Mammary epithelial cell (primary cell): ENCODE measurements around the gene HSPA1L.

Experiments
- EZH2 ChIP-seq: IDR thresholded peaks from 2 replicates; pipeline ENCODE4 v1.6.1; 2012; ENCODE audit warnings: low read length, inconsistent platforms, borderline replicate concordance
- TF ChIP-seq, protein P1 (sequence below), 2 donors: IDR thresholded peaks in 1 of 2; conservative IDR thresholded peaks in 1 of 2; 2 replicates each; pipeline ENCODE4 v1.5.1; 2011 to 2012; ENCODE audit warnings: inconsistent platforms in 2 of 2, low read length in 2 of 2, mild to moderate bottlenecking in 2 of 2, control low read depth in 1 of 2, low read depth in 1 of 2; ENCODE audit not compliant: insufficient read depth in 1 of 2; ENCODE audit errors: extremely low read depth in 1 of 2

DNA sequence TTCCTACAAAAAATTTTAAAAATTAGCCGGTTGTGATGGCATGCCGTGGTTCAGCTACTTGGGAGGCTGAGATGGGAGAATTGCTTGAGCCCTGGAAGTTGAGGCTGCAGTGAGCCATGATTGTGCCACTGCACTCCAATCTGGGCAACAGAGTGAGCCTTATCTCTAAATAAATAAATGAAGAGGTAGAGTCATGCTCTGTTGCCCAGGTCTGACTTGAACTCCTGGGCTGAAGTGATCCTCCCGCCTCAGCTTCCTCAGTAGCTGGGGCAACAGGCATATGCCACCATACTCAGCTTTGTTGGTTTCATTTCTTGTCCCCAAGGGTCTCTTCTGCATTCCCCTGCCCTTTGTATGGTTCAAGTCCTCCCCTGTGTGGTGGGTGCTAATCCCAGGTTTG is 29.4 kb upstream of the HSPA1L start:
- TF ChIP-seq, protein P1, sequence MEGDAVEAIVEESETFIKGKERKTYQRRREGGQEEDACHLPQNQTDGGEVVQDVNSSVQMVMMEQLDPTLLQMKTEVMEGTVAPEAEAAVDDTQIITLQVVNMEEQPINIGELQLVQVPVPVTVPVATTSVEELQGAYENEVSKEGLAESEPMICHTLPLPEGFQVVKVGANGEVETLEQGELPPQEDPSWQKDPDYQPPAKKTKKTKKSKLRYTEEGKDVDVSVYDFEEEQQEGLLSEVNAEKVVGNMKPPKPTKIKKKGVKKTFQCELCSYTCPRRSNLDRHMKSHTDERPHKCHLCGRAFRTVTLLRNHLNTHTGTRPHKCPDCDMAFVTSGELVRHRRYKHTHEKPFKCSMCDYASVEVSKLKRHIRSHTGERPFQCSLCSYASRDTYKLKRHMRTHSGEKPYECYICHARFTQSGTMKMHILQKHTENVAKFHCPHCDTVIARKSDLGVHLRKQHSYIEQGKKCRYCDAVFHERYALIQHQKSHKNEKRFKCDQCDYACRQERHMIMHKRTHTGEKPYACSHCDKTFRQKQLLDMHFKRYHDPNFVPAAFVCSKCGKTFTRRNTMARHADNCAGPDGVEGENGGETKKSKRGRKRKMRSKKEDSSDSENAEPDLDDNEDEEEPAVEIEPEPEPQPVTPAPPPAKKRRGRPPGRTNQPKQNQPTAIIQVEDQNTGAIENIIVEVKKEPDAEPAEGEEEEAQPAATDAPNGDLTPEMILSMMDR (conservative IDR thresholded peaks at IDR 0.05 in 1 of 2, IDR thresholded peaks at IDR 0.05 in 1 of 2; ENCODE audit: extremely low read depth in 1 of 2, insufficient read depth in 1 of 2, low read depth in 1 of 2, low read length in 2 of 2), result no peak
- no peak for TF ChIP-seq EZH2
